Muscle layer of duodenum (tissue), 2 donors: Measurements from ENCODE around the gene SYK.
"Not testable (repeated sequence)": the region's sequence is repeated elsewhere in the genome, so short reads cannot be mapped to it uniquely, and the experiment has no call there.

Experiments used
- H3K27ac ChIP-seq: one replicate; pipeline ENCODE4 v1.7.0; 2013; ENCODE audit warnings: mild to moderate bottlenecking, low read length
- H3K27me3 ChIP-seq: one replicate; pipeline ENCODE4 v1.7.0; 2013; ENCODE audit warnings: low read depth, mild to moderate bottlenecking, control low read depth, low read length
- H3K36me3 ChIP-seq, 2 donors: one replicate each; pipeline ENCODE4 v1.7.0; 2013; ENCODE audit warnings: low read length in 2 of 2, control low read depth in 1 of 2, mild to moderate bottlenecking in 1 of 2; ENCODE audit not compliant: insufficient read depth in 2 of 2, control insufficient read depth in 1 of 2
- H3K4me1 ChIP-seq, 2 donors: one replicate each; pipeline ENCODE4 v1.7.0; 2013; ENCODE audit warnings: low read length in 2 of 2, mild to moderate bottlenecking in 2 of 2, control low read depth in 1 of 2, moderate library complexity in 1 of 2; ENCODE audit not compliant: insufficient read depth in 2 of 2, control insufficient read depth in 1 of 2
- H3K4me3 ChIP-seq, 2 donors: one replicate each; pipeline ENCODE4 v1.7.0; 2013; ENCODE audit warnings: low read length in 2 of 2, low read depth in 1 of 2, mild to moderate bottlenecking in 1 of 2
- H3K9me3 ChIP-seq, 2 donors: one replicate each; pipeline ENCODE4 v1.7.0; 2013; ENCODE audit warnings: low read length in 2 of 2, control low read depth in 1 of 2, mild to moderate bottlenecking in 1 of 2; ENCODE audit not compliant: control insufficient read depth in 1 of 2
- donor health status: healthy.

SYK gene

DNA sequence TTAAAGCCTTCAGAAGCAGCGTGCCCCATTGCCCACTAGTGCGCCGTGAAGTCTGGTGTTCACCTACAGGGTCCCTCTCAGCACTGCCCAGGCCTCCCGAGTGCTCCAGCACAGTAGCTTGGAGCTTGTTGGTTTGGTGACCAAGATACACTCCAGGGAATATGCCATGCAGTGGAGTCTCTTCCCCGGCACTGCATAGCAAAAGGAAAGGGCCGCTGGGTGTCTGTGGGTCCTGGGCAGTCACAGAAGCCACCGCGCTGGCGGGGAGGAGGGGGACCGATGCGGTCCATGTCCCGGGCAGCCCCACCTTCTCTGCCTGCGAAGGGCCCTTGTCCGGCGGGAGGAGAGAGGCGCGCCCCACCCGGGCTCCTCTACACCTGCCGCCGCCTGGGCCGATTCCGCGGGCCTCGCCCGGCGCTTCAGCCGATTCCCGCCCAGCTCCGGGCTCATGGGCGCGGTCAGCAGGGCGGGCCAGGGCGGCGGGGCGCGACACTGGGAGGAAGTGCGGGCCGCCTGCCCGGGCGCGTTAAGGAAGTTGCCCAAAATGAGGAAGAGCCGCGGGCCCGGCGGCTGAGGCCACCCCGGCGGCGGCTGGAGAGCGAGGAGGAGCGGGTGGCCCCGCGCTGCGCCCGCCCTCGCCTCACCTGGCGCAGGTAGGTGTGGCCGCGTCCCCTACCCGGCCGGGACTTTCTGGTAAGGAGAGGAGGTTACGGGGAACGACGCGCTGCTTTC, at the start of gene SYK:
Gene SYK, plus strand, starts transcription at position 579 of the 732 bp plus-strand sequence. CDS start 42,080 bp downstream, outside the sequence.
- Histone ChIP-seq H3K27me3 (no peaks in the 10 kb centered on the region), H3K4me3 (peak within 1 kb of the TSS; percentile 61 to 81)

DNA sequence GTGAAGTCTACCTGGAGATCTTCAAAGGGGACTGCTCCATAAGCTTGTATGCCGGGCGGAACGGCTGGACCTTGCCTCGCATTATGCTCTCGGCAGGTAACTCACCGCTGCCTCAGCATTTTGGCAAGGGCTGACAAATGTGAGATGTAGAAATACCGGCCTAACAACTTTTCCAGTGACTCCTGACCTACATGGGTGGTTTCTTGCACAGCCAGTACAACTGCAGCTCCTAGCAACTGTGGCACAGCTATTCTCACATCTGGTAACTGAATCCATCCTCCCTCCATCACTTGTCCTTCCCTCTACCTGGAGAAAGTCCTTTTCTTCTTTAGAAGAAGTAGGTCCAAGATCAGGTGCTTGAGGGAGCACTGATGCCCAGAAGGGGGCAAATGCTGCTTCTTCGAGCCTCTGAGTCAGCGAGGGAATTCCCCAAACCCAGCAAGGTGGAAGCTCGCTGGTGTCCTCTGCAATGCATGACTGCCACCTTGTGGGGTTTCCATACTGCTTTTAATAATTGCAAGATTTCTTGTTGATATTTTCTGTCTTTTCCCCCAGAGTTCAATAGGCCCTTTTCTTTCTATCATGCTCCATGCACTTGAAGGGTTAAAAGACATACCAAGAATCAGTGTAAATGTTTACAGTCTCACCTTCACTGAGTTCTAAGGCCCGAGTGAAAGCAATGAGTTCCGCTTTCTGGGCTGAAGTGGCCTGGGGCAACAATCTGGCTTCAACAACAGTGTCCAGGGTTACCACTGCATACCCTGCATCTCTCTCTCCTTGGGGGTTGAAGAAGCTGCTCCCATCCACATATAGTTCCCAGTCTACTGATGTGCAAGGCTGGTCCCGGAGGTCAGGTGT, 45.9 kb upstream of the SYK start:
- not testable (repeated sequence) for H3K4me1 ChIP-seq, H3K9me3 ChIP-seq, H3K36me3 ChIP-seq, H3K4me3 ChIP-seq, H3K27me3 ChIP-seq, H3K27ac ChIP-seq

More for the DNA sequence above, at the start of gene SYK:
- Histone ChIP-seq H3K27ac (peak within 1 kb of the TSS; percentile 82), H3K9me3 (no peaks in the 10 kb centered on the region), H3K36me3 (no peaks in the 10 kb centered on the region), H3K4me1 (peaks cover 0 to 6% of the 10 kb centered on the region in 2 donors)

DNA sequence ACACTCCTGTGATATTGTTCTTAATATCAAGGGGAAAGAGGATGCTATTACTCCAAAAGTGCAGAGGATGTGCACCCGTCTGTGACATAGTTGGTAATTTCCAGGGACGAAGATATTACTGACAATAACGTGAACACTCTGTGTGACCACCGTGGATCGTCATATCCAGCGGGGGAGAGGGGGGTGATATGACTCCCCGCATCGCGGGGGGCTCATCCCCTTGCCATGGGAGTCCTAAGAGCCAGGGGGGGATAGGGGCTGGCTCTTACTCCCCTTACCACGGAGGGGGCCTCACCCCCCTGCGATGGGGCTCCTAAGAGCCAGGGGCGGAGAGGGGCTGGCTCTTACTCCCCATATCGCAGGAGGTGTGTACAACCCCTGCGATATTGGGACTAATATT, 41.0 kb upstream of the SYK start:
- not testable (repeated sequence) for H3K36me3 ChIP-seq, H3K27me3 ChIP-seq, H3K4me3 ChIP-seq, H3K27ac ChIP-seq, H3K9me3 ChIP-seq, H3K4me1 ChIP-seq

DNA sequence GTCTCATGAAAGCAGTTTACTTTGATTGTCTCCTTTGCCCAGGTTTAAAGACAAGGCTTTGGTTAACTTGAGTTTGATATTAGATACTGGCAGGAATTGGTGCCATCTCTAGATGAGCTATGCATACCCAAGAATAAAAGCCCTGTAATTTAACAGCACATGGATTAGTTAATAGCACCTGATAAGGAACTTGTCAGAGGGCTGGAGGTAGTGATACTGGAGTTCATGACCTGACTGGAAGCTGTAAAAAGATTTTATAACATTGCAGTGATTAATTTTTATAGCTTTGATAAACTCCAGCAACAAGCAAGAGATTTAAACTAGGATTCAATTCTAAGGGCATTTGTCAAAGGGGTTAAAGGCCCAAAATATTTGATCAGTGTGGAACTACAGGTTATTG, 34.9 kb upstream of the SYK start:
- Histone ChIP-seq H3K4me1 (no peaks in the 10 kb centered on the region), H3K36me3 (no peaks in the 10 kb centered on the region), H3K27ac (no peak overlapping the region), H3K4me3 (no peak overlapping the region), H3K27me3 (no peaks in the 10 kb centered on the region), H3K9me3 (no peaks in the 10 kb centered on the region)

DNA sequence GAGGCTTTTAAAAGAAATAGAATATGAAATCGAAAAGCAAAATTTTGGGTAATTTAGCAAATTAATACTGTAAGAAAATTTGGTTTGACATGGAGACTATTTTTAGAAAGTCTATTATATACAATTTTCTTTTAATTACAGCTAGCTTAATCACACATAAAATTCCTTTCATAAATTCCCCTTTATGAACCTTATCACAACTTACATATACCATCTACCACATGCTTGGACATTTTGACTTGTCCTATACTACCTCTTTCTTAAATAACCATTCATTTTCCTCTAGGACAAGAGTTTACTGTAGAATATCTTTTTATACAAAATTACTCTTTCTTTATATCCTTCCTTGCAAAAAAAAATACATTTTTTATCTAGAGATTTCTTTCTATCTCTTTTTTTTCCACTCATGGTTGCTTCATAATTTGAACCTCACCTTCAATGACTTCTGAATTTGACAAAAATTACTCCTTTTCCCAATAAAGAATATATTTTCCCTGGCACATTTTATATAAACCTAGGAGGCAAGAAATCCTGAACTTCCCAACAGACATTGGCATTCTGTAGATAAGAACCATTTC, 34.0 kb upstream of the SYK start:
- no peak overlapping the region for H3K4me3 ChIP-seq
- no peaks in the 10 kb centered on the region for H3K9me3 ChIP-seq
- H3K4me1 ChIP-seq = no peaks in the 10 kb centered on the region
- H3K27me3 ChIP-seq = no peaks in the 10 kb centered on the region
- no peaks in the 10 kb centered on the region for H3K36me3 ChIP-seq
- H3K27ac ChIP-seq = no peak overlapping the region

DNA sequence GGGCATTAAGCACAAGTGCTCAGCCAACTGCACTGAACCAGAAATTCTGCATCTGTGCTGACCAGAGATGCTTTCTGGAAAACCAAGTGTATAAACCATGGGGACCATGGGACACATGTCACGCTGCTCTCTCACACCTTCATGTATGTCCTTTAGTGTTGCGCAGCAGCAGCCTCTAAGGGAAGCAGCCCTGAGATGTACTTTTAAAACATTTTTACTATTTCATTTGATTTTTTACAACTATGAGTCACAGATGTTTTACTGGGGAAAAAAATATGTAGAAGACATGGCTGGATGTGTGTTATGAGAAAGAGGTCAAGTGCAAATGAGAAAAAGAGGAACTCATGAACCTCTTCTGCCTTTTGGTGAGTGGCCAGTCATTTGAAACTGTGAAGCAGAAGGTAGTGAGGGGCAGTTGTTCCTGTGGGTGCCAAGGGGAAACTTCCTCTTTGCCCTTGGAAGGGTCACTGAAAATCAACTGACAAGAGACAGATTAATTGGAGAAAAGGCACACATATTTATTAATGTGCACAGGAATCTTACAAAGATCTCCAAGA, 31.4 kb upstream of the SYK start:
- no peaks in the 10 kb centered on the region for H3K4me1 ChIP-seq
- no peak overlapping the region for H3K27ac ChIP-seq
- H3K4me3 ChIP-seq = no peak overlapping the region

DNA sequence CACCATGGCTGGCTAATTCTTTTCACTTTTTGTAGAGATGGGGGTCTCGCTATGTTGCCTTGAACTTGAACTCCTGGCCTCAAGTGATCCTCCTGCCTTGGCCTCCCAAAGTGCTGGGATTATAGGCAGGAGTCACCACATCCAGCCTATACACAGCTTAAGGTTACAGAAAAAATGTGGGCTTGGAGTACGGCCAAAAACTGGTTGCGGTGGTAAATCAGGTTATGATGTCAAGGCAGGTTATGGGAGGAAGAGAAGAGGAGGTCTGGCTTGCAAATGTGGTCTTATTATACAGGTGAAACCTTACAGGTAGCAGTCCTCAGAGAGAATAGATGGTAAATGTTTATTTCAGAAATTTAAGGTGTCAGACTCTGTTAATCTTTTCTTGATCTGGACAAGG, 30.7 kb upstream of the SYK start:
- no peaks in the 10 kb centered on the region for H3K9me3 ChIP-seq
- H3K36me3 ChIP-seq = no peaks in the 10 kb centered on the region
- H3K27me3 ChIP-seq = no peaks in the 10 kb centered on the region
- no peak overlapping the region for H3K27ac ChIP-seq
- no peak overlapping the region for H3K4me3 ChIP-seq
- no peaks in the 10 kb centered on the region for H3K4me1 ChIP-seq

More for the DNA sequence above, 31.4 kb upstream of the SYK start:
- no peaks in the 10 kb centered on the region for H3K9me3 ChIP-seq
- H3K36me3 ChIP-seq = no peaks in the 10 kb centered on the region
- H3K27me3 ChIP-seq = no peaks in the 10 kb centered on the region

DNA sequence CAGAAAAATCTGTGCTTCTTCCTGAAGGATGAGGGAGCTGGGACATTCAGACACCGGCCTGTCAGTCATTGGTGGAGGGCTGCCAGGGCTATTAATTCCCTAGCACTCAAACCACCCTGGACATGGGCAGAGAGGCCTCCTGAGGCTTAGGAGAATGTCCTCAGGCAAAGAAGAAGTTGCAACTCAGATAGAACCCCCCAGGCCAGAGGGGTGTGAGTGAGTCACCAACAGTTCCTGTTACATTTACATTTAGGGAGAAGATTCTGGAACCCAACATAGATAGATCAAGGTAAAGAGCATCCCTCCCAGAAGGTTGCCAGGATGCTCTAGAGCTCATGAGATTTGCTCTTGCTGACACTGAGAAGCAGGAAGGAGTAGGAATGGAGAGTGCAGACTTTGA, 29.2 kb upstream of the SYK start:
- no peak overlapping the region for H3K27ac ChIP-seq
- no peaks in the 10 kb centered on the region for H3K27me3 ChIP-seq
- H3K4me1 ChIP-seq = no peaks in the 10 kb centered on the region
- no peaks in the 10 kb centered on the region for H3K9me3 ChIP-seq
- H3K4me3 ChIP-seq = no peak overlapping the region
- no peaks in the 10 kb centered on the region for H3K36me3 ChIP-seq

DNA sequence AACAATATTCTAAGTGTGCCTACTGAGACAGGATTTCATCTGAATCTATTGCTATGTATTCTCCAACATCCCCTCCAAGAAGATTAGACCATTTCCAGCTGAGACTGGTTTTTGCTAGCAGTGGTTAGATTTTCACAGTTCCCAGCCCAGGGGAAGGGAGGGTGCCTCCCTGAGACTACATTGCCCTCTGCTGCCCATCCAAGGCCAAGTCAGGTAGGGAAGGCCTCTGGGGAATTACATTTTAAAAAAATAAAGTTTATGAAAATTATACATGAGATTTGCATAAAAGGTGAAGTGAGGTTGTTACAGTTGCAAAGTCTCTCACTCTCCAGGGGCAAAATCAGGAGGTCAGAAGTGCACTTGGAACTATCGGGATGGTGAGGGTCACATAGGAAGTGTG, 28.0 kb upstream of the SYK start:
- Histone ChIP-seq H3K36me3 (no peaks in the 10 kb centered on the region), H3K4me3 (no peak overlapping the region), H3K4me1 (no peaks in the 10 kb centered on the region), H3K27me3 (no peaks in the 10 kb centered on the region), H3K27ac (no peak overlapping the region), H3K9me3 (no peaks in the 10 kb centered on the region)

DNA sequence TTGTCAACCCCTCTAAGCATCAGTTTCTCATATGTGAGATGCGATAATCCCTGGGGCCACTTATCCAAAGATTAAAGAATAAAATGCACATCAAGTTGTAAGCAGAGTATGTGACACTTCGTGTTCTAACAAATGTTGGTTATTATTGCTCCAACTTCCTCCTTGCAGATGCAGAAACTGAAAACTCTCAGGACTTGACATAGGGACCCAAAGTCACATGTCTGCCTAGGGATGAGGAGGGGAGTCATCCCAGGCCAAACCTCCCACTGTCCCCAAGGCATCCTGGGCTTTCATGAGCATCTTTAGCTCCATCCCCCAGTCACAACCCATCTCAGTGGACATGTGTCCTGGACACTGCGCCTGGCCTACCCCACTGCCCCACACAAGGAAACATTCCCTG, 27.5 kb upstream of the SYK start:
- Histone ChIP-seq H3K4me1 (no peaks in the 10 kb centered on the region), H3K9me3 (no peaks in the 10 kb centered on the region), H3K27me3 (no peaks in the 10 kb centered on the region), H3K36me3 (no peaks in the 10 kb centered on the region), H3K27ac (no peak overlapping the region), H3K4me3 (no peak overlapping the region)

DNA sequence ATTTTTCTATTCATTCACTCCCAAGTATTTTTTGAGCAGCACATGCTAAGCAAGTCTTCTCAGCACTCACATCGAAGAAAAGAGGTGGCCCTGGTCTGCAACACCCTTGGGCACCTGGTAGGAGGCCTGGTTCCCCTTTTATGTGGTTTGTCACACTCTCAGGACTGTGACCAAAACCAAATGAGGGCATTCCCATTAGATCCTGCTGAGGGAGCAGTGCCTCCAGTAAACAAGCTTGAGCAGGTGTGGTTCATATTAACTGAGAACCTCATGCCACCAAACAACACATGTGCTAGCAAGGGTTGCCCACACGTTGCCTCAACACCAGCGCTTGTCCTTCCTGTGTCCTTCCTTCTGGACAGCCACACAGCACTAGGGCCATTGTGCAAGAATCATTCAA, 26.9 kb upstream of the SYK start:
- H3K36me3 ChIP-seq = no peaks in the 10 kb centered on the region
- no peak overlapping the region for H3K4me3 ChIP-seq
- no peak overlapping the region for H3K27ac ChIP-seq
- H3K9me3 ChIP-seq = no peaks in the 10 kb centered on the region
- no peaks in the 10 kb centered on the region for H3K4me1 ChIP-seq
- H3K27me3 ChIP-seq = no peaks in the 10 kb centered on the region
